ENCODE measurements around the gene SEPTIN8.

The SEPTIN8 gene

DNA sequence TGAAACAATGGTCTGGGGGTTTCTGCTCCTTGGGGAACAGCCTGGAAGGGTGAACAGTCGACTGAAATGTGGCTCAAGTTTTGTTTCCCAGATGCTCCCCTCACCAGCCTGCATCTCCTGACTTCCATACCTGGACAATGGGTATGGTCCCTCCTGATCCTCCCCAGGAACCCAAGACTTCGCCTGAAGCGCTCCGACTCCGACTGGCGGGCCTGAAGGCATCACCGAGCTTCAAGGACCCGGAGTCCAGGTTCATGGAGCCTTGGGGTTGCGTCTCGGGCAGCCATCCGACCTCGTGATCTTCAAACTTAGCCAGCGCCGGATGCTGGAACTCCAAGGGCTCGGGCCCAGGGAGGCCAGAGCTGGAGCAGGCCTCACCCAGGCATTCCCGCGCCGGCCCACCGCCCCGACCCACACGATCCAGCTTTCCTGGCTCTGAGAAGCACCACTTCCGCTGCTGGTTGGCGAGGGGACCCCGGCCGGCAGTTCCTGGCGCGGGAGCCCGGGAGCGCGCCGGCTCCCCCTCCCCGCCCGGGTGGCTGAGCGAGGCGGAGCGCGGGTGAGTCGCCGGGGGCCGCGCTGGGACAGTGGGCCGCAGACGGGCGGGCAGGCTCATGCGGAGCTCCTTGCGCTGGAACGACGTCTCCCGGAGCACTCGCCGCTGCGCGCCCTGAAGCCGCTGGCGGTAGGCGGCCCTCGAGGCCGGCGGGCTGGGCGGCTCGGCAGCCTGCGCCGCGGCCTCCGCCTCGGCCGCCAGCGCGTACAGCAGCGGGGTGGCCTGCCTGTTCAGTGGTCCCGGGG is 48.2 kb upstream of the SEPTIN8 start:
- Histone ChIP-seq H2BK120ac (ENCODE audit: insufficient read depth, low read length, poor library complexity) (peak overlapping the region; percentile 8), H3K23ac (ENCODE audit: low read length) (no peak overlapping the region), H3K4me2 (ENCODE audit: low read length) (peak overlapping the region; percentile 62), H2AK5ac (ENCODE audit: low read length) (no peak overlapping the region), H3K79me1 (ENCODE audit: low read length) (peaks cover 17% of the 10 kb centered on the region), H3K18ac (ENCODE audit: low read length) (peak overlapping the region; percentile 49), H2BK5ac (ENCODE audit: low read depth, low read length, poor library complexity) (no peak overlapping the region), H3K4ac (ENCODE audit: low read depth, low read length) (no peak overlapping the region), H4K8ac (ENCODE audit: low read depth, low read length) (peak overlapping the region; percentile 64), H3K27ac (ENCODE audit: low read depth, low read length) (no peak overlapping the region), H3K9ac (ENCODE audit: low read length) (no peak overlapping the region), H3K36me3 (ENCODE audit: control insufficient read depth in 1 of 2, insufficient read depth in 2 of 2, low read length in 2 of 2) (peaks cover 0 to 3% of the 10 kb centered on the region in 2 experiments), H3K79me2 (ENCODE audit: control insufficient read depth, insufficient read depth, low read length, poor library complexity) (peaks cover 3% of the 10 kb centered on the region), H4K91ac (ENCODE audit: low read depth, low read length) (peak overlapping the region; percentile 53), H3K4me3 (ENCODE audit: low read depth, low read length) (peak overlapping the region; percentile 29), H3K4me1 (ENCODE audit: control insufficient read depth in 1 of 2, insufficient read depth in 2 of 2, low read length in 2 of 2) (peaks cover 25 to 33% of the 10 kb centered on the region in 2 experiments), H3K9me3 (ENCODE audit: insufficient read depth, low read depth, low read length) (no peaks in the 10 kb centered on the region), H3K14ac (ENCODE audit: low read length) (peak overlapping the region; percentile 57), H2BK12ac (ENCODE audit: low read length) (peak overlapping the region; percentile 45), H4K12ac (ENCODE audit: low read depth, low read length) (peak overlapping the region; percentile 13), H3K27me3 (ENCODE audit: insufficient read depth, low read length) (no peaks in the 10 kb centered on the region), H2AFZ (ENCODE audit: insufficient read depth, low read length, poor library complexity) (peak overlapping the region; percentile 24)
- DNase-seq: no peak
- no CpG with 5 or more reads among the region's 71 CpGs for WGBS (ENCODE audit: extremely low coverage, insufficient coverage, insufficient read length)

DNA sequence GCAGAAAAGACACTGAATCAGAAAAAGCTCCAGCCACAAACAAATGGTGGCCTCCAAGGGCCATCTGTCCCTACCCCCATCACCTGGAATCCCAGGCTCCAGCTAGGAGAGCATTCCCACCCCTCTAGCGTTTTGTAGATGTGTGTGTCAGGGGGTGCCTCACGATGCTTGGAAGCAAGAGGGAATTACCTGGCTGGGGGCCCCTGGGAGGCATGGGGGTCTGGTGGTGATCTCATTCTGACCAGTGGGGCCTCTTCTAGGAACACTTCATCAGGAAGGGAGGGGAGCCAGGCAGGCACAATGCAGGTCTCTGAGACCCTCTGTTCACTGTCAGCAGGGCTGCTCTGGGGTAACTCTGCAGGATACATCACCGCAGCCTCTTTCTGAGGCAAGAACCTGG is 47.4 kb upstream of the SEPTIN8 start:
- Histone ChIP-seq H4K12ac (ENCODE audit: low read depth, low read length) (no peak overlapping the region), H3K36me3 (ENCODE audit: control insufficient read depth in 1 of 2, insufficient read depth in 2 of 2, low read length in 2 of 2) (peaks cover 0 to 3% of the 10 kb centered on the region in 2 experiments), H2BK5ac (ENCODE audit: low read depth, low read length, poor library complexity) (no peak overlapping the region), H3K4me1 (ENCODE audit: control insufficient read depth in 1 of 2, insufficient read depth in 2 of 2, low read length in 2 of 2) (peaks cover 21 to 30% of the 10 kb centered on the region in 2 experiments), H2BK120ac (ENCODE audit: insufficient read depth, low read length, poor library complexity) (no peak overlapping the region), H3K4me2 (ENCODE audit: low read length) (no peak overlapping the region), H2AFZ (ENCODE audit: insufficient read depth, low read length, poor library complexity) (no peak overlapping the region), H4K91ac (ENCODE audit: low read depth, low read length) (no peak overlapping the region), H3K23ac (ENCODE audit: low read length) (no peak overlapping the region), H3K14ac (ENCODE audit: low read length) (no peak overlapping the region), H3K27me3 (ENCODE audit: insufficient read depth, low read length) (no peaks in the 10 kb centered on the region), H4K8ac (ENCODE audit: low read depth, low read length) (no peak overlapping the region), H3K9ac (ENCODE audit: low read length) (no peak overlapping the region), H3K79me2 (ENCODE audit: control insufficient read depth, insufficient read depth, low read length, poor library complexity) (no peaks in the 10 kb centered on the region), H3K18ac (ENCODE audit: low read length) (no peak overlapping the region), H2AK5ac (ENCODE audit: low read length) (no peak overlapping the region), H3K27ac (ENCODE audit: low read depth, low read length) (no peak overlapping the region), H3K9me3 (ENCODE audit: insufficient read depth, low read depth, low read length) (no peaks in the 10 kb centered on the region), H3K4ac (ENCODE audit: low read depth, low read length) (no peak overlapping the region), H3K4me3 (ENCODE audit: low read depth, low read length) (no peak overlapping the region), H2BK12ac (ENCODE audit: low read length) (no peak overlapping the region), H3K79me1 (ENCODE audit: low read length) (peaks cover 14% of the 10 kb centered on the region)
- WGBS (ENCODE audit: extremely low coverage, insufficient coverage, insufficient read length): no CpG with 5 or more reads among the region's 3 CpGs
- no peak for DNase-seq

DNA sequence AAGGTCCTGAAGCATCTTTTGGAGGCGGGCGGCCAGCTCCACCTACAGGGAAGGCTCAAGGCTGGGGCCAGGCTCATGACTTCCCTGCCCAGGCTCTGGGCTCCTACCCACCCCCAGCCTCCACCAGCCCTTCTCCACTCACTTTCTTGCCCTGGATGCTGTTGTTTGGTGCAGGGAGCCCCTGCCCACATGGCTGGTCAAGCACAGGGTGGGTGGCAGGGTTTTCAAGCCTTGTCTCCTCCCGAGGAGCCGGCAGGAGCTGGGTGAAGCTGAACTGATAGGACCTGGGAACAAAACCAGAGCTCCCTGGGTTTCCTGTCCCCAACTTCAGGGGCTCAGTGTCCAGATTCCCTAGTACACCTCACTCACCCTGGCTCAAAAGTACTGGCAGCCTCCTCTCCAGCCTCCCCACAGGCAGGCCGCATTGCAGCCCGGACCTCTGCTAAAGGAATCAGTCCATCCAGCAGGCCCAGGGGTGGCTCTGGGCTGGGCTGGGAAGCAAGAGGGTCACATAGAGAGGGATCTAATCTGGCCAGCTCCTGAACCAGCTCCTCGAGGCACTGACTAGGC is 46.5 kb upstream of the SEPTIN8 start:
- H2AFZ ChIP-seq (ENCODE audit: insufficient read depth, low read length, poor library complexity): peak overlapping the region; percentile 24

DNA sequence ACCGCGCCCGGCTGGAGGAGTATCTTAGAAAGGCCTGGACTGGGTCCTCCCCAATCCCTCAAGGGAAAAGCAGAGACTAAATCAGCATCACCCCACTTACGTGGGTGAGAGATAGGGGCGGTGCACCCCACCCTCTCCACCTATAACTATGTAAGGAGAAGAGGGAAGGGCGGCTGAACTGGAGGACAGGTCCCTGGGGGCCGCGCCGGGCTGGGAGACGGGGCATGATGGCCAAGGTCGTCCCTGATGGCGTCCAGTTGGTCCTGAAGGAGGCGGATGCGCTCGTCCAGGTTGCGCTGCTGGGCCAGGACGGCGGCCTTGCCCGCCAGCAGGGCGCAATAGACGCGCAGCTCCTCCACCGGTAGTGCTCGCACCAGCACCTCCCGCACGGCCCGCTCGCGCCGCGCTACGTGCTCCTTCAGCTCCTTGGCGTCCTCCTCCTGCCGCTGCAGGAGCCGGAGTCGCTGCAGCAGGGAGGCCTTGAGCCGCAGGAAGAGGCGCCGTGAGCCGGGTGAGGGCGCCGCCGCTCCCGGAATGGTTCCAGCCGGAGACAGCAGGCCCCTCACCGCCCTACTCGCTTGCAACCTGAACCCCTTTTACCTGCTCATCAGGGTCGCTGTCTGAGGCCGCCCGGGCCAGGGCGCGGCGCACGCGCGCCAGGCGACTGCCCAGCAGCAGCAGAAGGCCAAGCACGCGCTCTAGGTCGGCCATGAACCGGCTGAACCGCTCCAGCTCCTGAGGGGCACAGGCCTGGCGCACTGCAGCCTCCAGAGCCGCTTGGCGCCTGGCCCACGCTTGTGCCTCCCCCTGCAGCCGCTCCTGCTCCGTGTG is 45.8 kb upstream of the SEPTIN8 start:
- peak overlapping the region; percentile 0 for H3K27ac ChIP-seq (ENCODE audit: low read depth, low read length)
- DNase-seq: peak in 1 of 2 donors; percentile 34

More for the DNA sequence above, 46.5 kb upstream of the SEPTIN8 start:
- no peak for DNase-seq
- Histone ChIP-seq H2BK5ac (ENCODE audit: low read depth, low read length, poor library complexity) (no peak overlapping the region), H3K23ac (ENCODE audit: low read length) (no peak overlapping the region), H3K14ac (ENCODE audit: low read length) (peak overlapping the region; percentile 7), H3K79me2 (ENCODE audit: control insufficient read depth, insufficient read depth, low read length, poor library complexity) (no peaks in the 10 kb centered on the region), H3K9me3 (ENCODE audit: insufficient read depth, low read depth, low read length) (no peaks in the 10 kb centered on the region), H4K91ac (ENCODE audit: low read depth, low read length) (peak overlapping the region; percentile 18), H4K8ac (ENCODE audit: low read depth, low read length) (peak overlapping the region; percentile 26), H3K4ac (ENCODE audit: low read depth, low read length) (no peak overlapping the region), H3K4me2 (ENCODE audit: low read length) (peak overlapping the region; percentile 64), H2BK120ac (ENCODE audit: insufficient read depth, low read length, poor library complexity) (no peak overlapping the region), H3K4me1 (ENCODE audit: control insufficient read depth in 1 of 2, insufficient read depth in 2 of 2, low read length in 2 of 2) (peaks cover 19 to 32% of the 10 kb centered on the region in 2 experiments), H3K79me1 (ENCODE audit: low read length) (peaks cover 14% of the 10 kb centered on the region), H3K4me3 (ENCODE audit: low read depth, low read length) (no peak overlapping the region), H3K18ac (ENCODE audit: low read length) (peak overlapping the region; percentile 9), H2AK5ac (ENCODE audit: low read length) (peak overlapping the region; percentile 75), H2BK12ac (ENCODE audit: low read length) (peak overlapping the region; percentile 44), H3K36me3 (ENCODE audit: control insufficient read depth in 1 of 2, insufficient read depth in 2 of 2, low read length in 2 of 2) (peaks cover 0 to 3% of the 10 kb centered on the region in 2 experiments), H3K27ac (ENCODE audit: low read depth, low read length) (peak overlapping the region; percentile 0), H3K27me3 (ENCODE audit: insufficient read depth, low read length) (no peaks in the 10 kb centered on the region), H4K12ac (ENCODE audit: low read depth, low read length) (peak overlapping the region; percentile 19), H3K9ac (ENCODE audit: low read length) (no peak overlapping the region)
- no CpG with 5 or more reads among the region's 7 CpGs for WGBS (ENCODE audit: extremely low coverage, insufficient coverage, insufficient read length)

More for the DNA sequence above, 45.8 kb upstream of the SEPTIN8 start:
- H2AFZ ChIP-seq (ENCODE audit: insufficient read depth, low read length, poor library complexity): peak overlapping the region; percentile 24
- H4K8ac ChIP-seq (ENCODE audit: low read depth, low read length): peak overlapping the region; percentile 26
- H3K14ac ChIP-seq (ENCODE audit: low read length): peak overlapping the region; percentile 4
- no peaks in the 10 kb centered on the region for H3K9me3 ChIP-seq (ENCODE audit: insufficient read depth, low read depth, low read length)
- H4K91ac ChIP-seq (ENCODE audit: low read depth, low read length): peak overlapping the region; percentile 18
- H2BK5ac ChIP-seq (ENCODE audit: low read depth, low read length, poor library complexity): no peak overlapping the region
- no peaks in the 10 kb centered on the region for H3K79me2 ChIP-seq (ENCODE audit: control insufficient read depth, insufficient read depth, low read length, poor library complexity)
- H3K36me3 ChIP-seq (ENCODE audit: control insufficient read depth in 1 of 2, insufficient read depth in 2 of 2, low read length in 2 of 2): peaks cover 0 to 3% of the 10 kb centered on the region in 2 experiments
- H2AK5ac ChIP-seq (ENCODE audit: low read length): no peak overlapping the region
- no CpG with 5 or more reads among the region's 68 CpGs for WGBS (ENCODE audit: extremely low coverage, insufficient coverage, insufficient read length)
- no peak overlapping the region for H3K4ac ChIP-seq (ENCODE audit: low read depth, low read length)
- H2BK12ac ChIP-seq (ENCODE audit: low read length): no peak overlapping the region
- H3K79me1 ChIP-seq (ENCODE audit: low read length): peaks cover 14% of the 10 kb centered on the region
- H3K4me1 ChIP-seq (ENCODE audit: control insufficient read depth in 1 of 2, insufficient read depth in 2 of 2, low read length in 2 of 2): peaks cover 19 to 32% of the 10 kb centered on the region in 2 experiments
- H3K4me3 ChIP-seq (ENCODE audit: low read depth, low read length): peak overlapping the region; percentile 42
- no peak overlapping the region for H3K23ac ChIP-seq (ENCODE audit: low read length)
- no peak overlapping the region for H4K12ac ChIP-seq (ENCODE audit: low read depth, low read length)
- H2BK120ac ChIP-seq (ENCODE audit: insufficient read depth, low read length, poor library complexity): no peak overlapping the region
- H3K27me3 ChIP-seq (ENCODE audit: insufficient read depth, low read length): no peaks in the 10 kb centered on the region
- H3K9ac ChIP-seq (ENCODE audit: low read length): no peak overlapping the region
- peak overlapping the region; percentile 9 for H3K18ac ChIP-seq (ENCODE audit: low read length)
- peak overlapping the region; percentile 64 for H3K4me2 ChIP-seq (ENCODE audit: low read length)
